Testis (tissue), 3 donors: ENCODE data around the gene RCC2. TPM values are rescaled to one million over a fixed set of nuclear protein-coding genes. Genes with fewer than 3 reads are reported as not detected.

Source experiments
- DNase-seq: peaks from one replicate; pipeline ENCODE4 v3.0.0-alpha.2; 2019
- H3K27ac ChIP-seq, 2 donors: fragments of 200-600 bp; sonication (generic); one replicate each; pipeline ENCODE4 v1.5.1; 2019
- H3K27me3 ChIP-seq: fragments of 200-600 bp; sonication (generic); one replicate; pipeline ENCODE4 v1.5.1; 2019
- H3K36me3 ChIP-seq: fragments of 200-600 bp; sonication (generic); one replicate; pipeline ENCODE4 v1.5.1; 2017; ENCODE audit warnings: low read depth; ENCODE audit errors: missing control alignments
- H3K4me1 ChIP-seq: fragments of 200-600 bp; sonication (generic); one replicate; pipeline ENCODE4 v1.5.1; 2019
- H3K4me3 ChIP-seq, 2 donors: fragments of 200-600 bp; sonication (generic); one replicate each; pipeline ENCODE4 v1.5.1; 2017 to 2019
- H3K9me3 ChIP-seq: fragments of 200-600 bp; sonication (generic); one replicate; pipeline ENCODE4 v1.5.1; 2017
- CTCF ChIP-seq, 3 experiments: fragments of 450-650 bp in 2 of 3; fragments of 200-600 bp in 1 of 3; sonication (generic) in 1 of 3; IDR thresholded peaks; one replicate each; pipeline ENCODE4 v1.5.1; 2016 to 2019; ENCODE audit warnings: antibody characterized with exemption in 3 of 3, mild to moderate bottlenecking in 2 of 3, moderate library complexity in 1 of 3
- POLR2A ChIP-seq: fragments of 450-650 bp; IDR thresholded peaks from one replicate; pipeline ENCODE4 v1.6.1; 2017; ENCODE audit warnings: antibody characterized with exemption, mild to moderate bottlenecking, moderate library complexity
- WGBS, 2 donors: methylation state at CpG; one replicate each; pipeline ENCODE4 v1.1.5; 2018; 5-methylcytosine and 5-hydroxymethylcytosine counted together
- intact Hi-C: fragments of 100-400 bp; cut with DNase I; formaldehyde crosslinking; loops from one replicate; pipeline ENCODE4 v1.15.1; 2023; ENCODE audit warnings: low total_unique reads
- polyA plus RNA-seq: library from polyadenylated mRNA; stranded (reverse); fragments of 350-450 nt; fragmentation: Illumina TruSeq; extraction: RNeasy Lipid Tissue Mini Kit (QIAGEN cat#74804); gene quantifications from one replicate; pipeline ENCODE4 v1.2.3, GENCODE V29; 2014; ENCODE audit warnings: low read depth, low replicate concordance; ENCODE audit not compliant: insufficient read depth
- total RNA-seq, 2 donors: library from RNA; depleted of rRNA; stranded (reverse); fragments of >200 nt; gene quantifications; one replicate each; pipeline ENCODE4 v1.2.3, GENCODE V29; 2016

RCC2 gene
- total and polyA plus RNA-seq, 3 donors from 2014 or later = 42.2 to 60.2 (median 55.0) TPM

- WGBS, 2 donors = 42 to 45% methylated on average over 16 of the region's 16 CpGs
- H3K4me1 ChIP-seq = no peaks in the 10 kb centered on the region
- H3K4me3 ChIP-seq = no peak overlapping the region
- no peak overlapping the region for H3K27ac ChIP-seq
- no peaks in the 10 kb centered on the region for H3K27me3 ChIP-seq
- H3K9me3 ChIP-seq = no peaks in the 10 kb centered on the region
- H3K36me3 ChIP-seq = no peaks in the 10 kb centered on the region
- DNase-seq = no peak
- intact Hi-C loops = no loop called here
- TF ChIP-seq POLR2A (no peak), CTCF (IDR thresholded peaks at IDR 0.05) (no peak)
Measured at GRCh38 chr1:17377325-17377953, 62.0 kb downstream of the RCC2 start.

GRCh38 chr1:17375651-17376050 lies 63.8 kb downstream of the RCC2 start:
- Histone ChIP-seq H3K4me1 (no peaks in the 10 kb centered on the region), H3K27ac (no peak overlapping the region), H3K36me3 (no peaks in the 10 kb centered on the region), H3K4me3 (no peak overlapping the region), H3K27me3 (no peaks in the 10 kb centered on the region), H3K9me3 (no peaks in the 10 kb centered on the region)
- intact Hi-C loops = no loop called here
- WGBS, 2 donors = 93 to 96% methylated on average over 10 of the region's 10 CpGs
- no peak for TF ChIP-seq CTCF (IDR thresholded peaks at IDR 0.05)
- no peak for DNase-seq

DNA sequence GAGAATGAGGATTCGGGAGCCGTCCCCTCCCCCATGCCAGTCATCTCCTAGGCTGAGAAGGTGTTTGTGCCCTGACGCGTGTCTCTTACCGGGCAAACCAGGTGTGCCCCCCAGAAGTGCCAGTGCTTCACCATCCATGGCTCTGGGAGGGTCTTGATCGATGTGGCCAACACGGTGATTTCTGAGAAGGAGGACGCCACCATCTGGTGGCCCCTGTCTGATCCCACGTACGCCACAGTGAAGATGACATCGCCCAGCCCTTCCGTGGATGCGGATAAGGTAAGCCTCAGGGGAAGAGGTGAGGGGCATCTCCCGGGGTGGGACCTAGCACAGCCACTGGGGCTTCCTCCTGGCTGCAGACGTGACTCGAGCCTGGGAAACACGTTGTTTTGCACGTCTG lies 66.5 kb downstream of the RCC2 start:
- intact Hi-C loops = no loop called here
- WGBS, 2 donors = 82 to 87% methylated on average over 11 to 18 of the region's 18 CpGs
- no peak for TF ChIP-seq CTCF (IDR thresholded peaks at IDR 0.05)
- no peak for TF ChIP-seq POLR2A
- H3K4me1 ChIP-seq = no peaks in the 10 kb centered on the region
- no peaks in the 10 kb centered on the region for H3K9me3 ChIP-seq
- H3K27ac ChIP-seq = no peak overlapping the region
- DNase-seq = no peak
- H3K36me3 ChIP-seq = no peaks in the 10 kb centered on the region
- no peaks in the 10 kb centered on the region for H3K27me3 ChIP-seq
- H3K4me3 ChIP-seq = no peak overlapping the region

- DNase-seq = no peak
- no peaks in the 10 kb centered on the region for H3K36me3 ChIP-seq
- TF ChIP-seq POLR2A (no peak), CTCF (IDR thresholded peaks at IDR 0.05) (no peak)
- no peak within 1 kb of the TSS for H3K27ac ChIP-seq
- 55 to 71% methylated on average over 5 to 7 of the region's 7 CpGs for WGBS, 2 donors
- H3K4me3 ChIP-seq = no peak within 1 kb of the TSS
- no peaks in the 10 kb centered on the region for H3K4me1 ChIP-seq
- intact Hi-C loops = no loop called here
- no peaks in the 10 kb centered on the region for H3K9me3 ChIP-seq
- H3K27me3 ChIP-seq = no peaks in the 10 kb centered on the region
Measured at GRCh38 chr1:17371896-17372295, 67.6 kb downstream of the RCC2 start, which contains the start of gene PADI6. PADI6 (plus strand) TSS chr1:17372196; CDS start chr1:17372246, 50 bp downstream.

- intact Hi-C loops = no loop called here
- Histone ChIP-seq H3K4me1 (no peaks in the 10 kb centered on the region), H3K9me3 (no peaks in the 10 kb centered on the region), H3K27ac (no peak overlapping the region), H3K27me3 (no peaks in the 10 kb centered on the region), H3K4me3 (no peak overlapping the region), H3K36me3 (no peaks in the 10 kb centered on the region)
- 69 to 80% methylated on average over 2 of the region's 2 CpGs for WGBS, 2 donors
- TF ChIP-seq POLR2A (no peak), CTCF (IDR thresholded peaks at IDR 0.05) (no peak)
- DNase-seq = no peak
Measured at GRCh38 chr1:17370618-17371017, 68.9 kb downstream of the RCC2 start.
